Panc1 (cell line): ENCODE measurements around the gene RFTN1. TPM values are rescaled to one million over a fixed set of nuclear protein-coding genes. Genes with fewer than 3 reads are reported as not detected.

Source experiments
- ATAC-seq: fragments of 200-7000 bp; cut with Tn5 transposase; 2 replicates; pipeline ENCODE4 v1.9.1; 2020; ENCODE audit warnings: mild to moderate bottlenecking, moderate library complexity
- BruUV-seq: library from RNA; stranded (reverse); fragments of 400-500 nt; replicated peaks from 2 replicates; lab custom pipeline; 2021; lab: Mats Ljungman, UMichigan
- CTCF ChIA-PET: fragments of 300-600 bp; sonication (Branson Sonifier 250); formaldehyde crosslinking; loops from one replicate; lab custom pipeline; 2022; ENCODE audit warnings: antibody characterized with exemption; lab: Charles Lee
- POLR2A ChIA-PET: fragments of 300-600 bp; sonication (Branson Sonifier 250); formaldehyde crosslinking; loops from one replicate; lab custom pipeline; 2022; ENCODE audit warnings: antibody characterized with exemption; lab: Charles Lee
- DNase-seq: peaks from one replicate; pipeline ENCODE4 v3.0.0-alpha.2; 2010; ENCODE audit warnings: low read depth, low spot score
- H3K27ac ChIP-seq: 2 replicates; pipeline ENCODE4 v1.5.1; 2011; ENCODE audit warnings: mild to moderate bottlenecking, low read length, inconsistent platforms
- H3K27me3 ChIP-seq: fragments of 200-500 bp; sonication (Bioruptor generic); 2 replicates; pipeline ENCODE4 v1.6.0; 2014; ENCODE audit warnings: low read length, inconsistent platforms; ENCODE audit not compliant: control insufficient read depth, insufficient read depth
- H3K36me3 ChIP-seq: fragments of 200-500 bp; sonication (Bioruptor generic); 2 replicates; pipeline ENCODE4 v1.5.1; 2014; ENCODE audit warnings: inconsistent platforms, mild to moderate bottlenecking, low read length, moderate library complexity; ENCODE audit not compliant: control insufficient read depth, insufficient read depth
- H3K4me1 ChIP-seq: 2 replicates; pipeline ENCODE4 v1.5.1; 2011; ENCODE audit warnings: inconsistent platforms, mild to moderate bottlenecking, low read length, moderate library complexity; ENCODE audit not compliant: control insufficient read depth, insufficient read depth
- H3K4me3 ChIP-seq, 2 experiments: 2 replicates each; pipeline ENCODE4 v1.5.1; 2011 to 2012; ENCODE audit warnings: low read depth in 2 of 2, low read length in 2 of 2, mild to moderate bottlenecking in 2 of 2, inconsistent platforms in 1 of 2, moderate library complexity in 1 of 2
- H3K9me3 ChIP-seq: fragments of 200-500 bp; sonication (Bioruptor generic); 2 replicates; pipeline ENCODE4 v1.5.1; 2014; ENCODE audit warnings: low read depth, mild to moderate bottlenecking, inconsistent platforms, low read length, moderate library complexity; ENCODE audit not compliant: control insufficient read depth, insufficient read depth
- POLR2AphosphoS5 ChIP-seq: IDR thresholded peaks from 2 replicates; pipeline ENCODE4 v1.6.1; 2012; ENCODE audit warnings: mild to moderate bottlenecking, low read depth, low read length, moderate library complexity
- SIN3A ChIP-seq: IDR thresholded peaks from 2 replicates; pipeline ENCODE4 v1.6.1; 2012; ENCODE audit warnings: low read depth, mild to moderate bottlenecking, low read length, moderate library complexity, borderline replicate concordance; ENCODE audit not compliant: insufficient read depth
- TCF7L2 ChIP-seq: IDR thresholded peaks from 2 replicates; pipeline ENCODE4 v1.6.1; 2011; ENCODE audit warnings: mild to moderate bottlenecking, low read depth, low read length, inconsistent platforms
- in situ Hi-C: cut with HindIII; loops from 2 replicates; pipeline ENCODE4 v1.10.0; 2016; ENCODE audit warnings: low sequenced_read_pairs, low pct_unique_long_range_greater_than_20kb
- intact Hi-C: fragments of 100-400 bp; cut with micrococcal nuclease; formaldehyde crosslinking; loops from one replicate; pipeline ENCODE4 v1.10.0; 2022; ENCODE audit not compliant: unreplicated experiment
- total RNA-seq: library from RNA; stranded (reverse); gene quantifications from one replicate; pipeline ENCODE4 v1.2.1, GENCODE V29; 2021; ENCODE audit not compliant: unreplicated experiment
- TF ChIP-seq, protein P1 (sequence below): fragments of 450-650 bp; IDR thresholded peaks from 2 replicates; pipeline ENCODE4 v1.5.1; 2017; ENCODE audit warnings: mild to moderate bottlenecking
- TF ChIP-seq, protein P2 (sequence below), 2 experiments: IDR thresholded peaks; 2 replicates each; pipeline ENCODE4 v1.6.1; 2011 to 2012; ENCODE audit warnings: low read depth in 2 of 2, control low read depth in 1 of 2, low read length in 1 of 2, mild to moderate bottlenecking in 1 of 2, moderate library complexity in 1 of 2; ENCODE audit not compliant: insufficient read depth in 1 of 2

The RFTN1 gene
- total RNA-seq, 1 experiment from 2014 or later: 0.90 TPM

DNA sequence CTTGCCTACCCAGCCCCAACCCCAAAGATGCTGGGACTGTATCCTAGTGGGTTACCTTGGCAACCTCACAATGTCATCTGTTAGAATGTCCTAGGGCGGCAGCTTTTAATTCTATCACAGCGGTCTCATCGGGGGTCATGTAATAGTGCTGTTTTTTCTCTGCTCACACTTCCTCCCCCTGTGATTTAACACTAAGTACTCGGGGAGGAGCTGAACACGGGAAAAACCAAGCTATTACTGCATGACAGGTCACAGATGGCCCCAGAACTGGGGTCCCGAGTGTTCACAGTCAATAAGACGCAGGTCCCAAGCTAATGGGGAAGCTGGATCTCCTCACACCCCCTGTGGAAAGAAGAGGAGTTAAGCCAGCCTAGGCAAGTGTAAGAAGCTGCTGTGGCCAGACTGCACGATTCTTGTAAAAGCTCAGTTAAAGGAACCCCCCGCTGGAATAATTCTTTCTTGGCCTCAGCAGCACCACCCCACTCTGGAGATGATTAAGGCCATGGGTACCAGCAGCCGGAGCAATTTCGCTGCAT is 2.5 kb upstream of the RFTN1 start:
- intact Hi-C loops (no loop called here), in situ Hi-C loops (no loop called here)
- ChIA-PET CTCF (interaction anchor here (1.2 kb wide), 1 partner anchor 225 kb away, joined by 3 read pairs; no protein-coding TSS in a partner anchor), POLR2A (no interaction called here)
- H3K4me3 ChIP-seq: no peak overlapping the region
- H3K9me3 ChIP-seq: no peaks in the 10 kb centered on the region
- no peaks in the 10 kb centered on the region; the same call in 1 of the 2 replicates for H3K4me1 ChIP-seq
- H3K27me3 ChIP-seq: peaks cover 5% of the 10 kb centered on the region; the same call in 1 of the 2 replicates
- DNase-seq (no peak), ATAC-seq (no peak)
- no peak overlapping the region for H3K27ac ChIP-seq
- BruUV-seq: no TSS peak
- H3K36me3 ChIP-seq: no peaks in the 10 kb centered on the region
- TF ChIP-seq POLR2AphosphoS5: no peak
- TF ChIP-seq, protein P1, sequence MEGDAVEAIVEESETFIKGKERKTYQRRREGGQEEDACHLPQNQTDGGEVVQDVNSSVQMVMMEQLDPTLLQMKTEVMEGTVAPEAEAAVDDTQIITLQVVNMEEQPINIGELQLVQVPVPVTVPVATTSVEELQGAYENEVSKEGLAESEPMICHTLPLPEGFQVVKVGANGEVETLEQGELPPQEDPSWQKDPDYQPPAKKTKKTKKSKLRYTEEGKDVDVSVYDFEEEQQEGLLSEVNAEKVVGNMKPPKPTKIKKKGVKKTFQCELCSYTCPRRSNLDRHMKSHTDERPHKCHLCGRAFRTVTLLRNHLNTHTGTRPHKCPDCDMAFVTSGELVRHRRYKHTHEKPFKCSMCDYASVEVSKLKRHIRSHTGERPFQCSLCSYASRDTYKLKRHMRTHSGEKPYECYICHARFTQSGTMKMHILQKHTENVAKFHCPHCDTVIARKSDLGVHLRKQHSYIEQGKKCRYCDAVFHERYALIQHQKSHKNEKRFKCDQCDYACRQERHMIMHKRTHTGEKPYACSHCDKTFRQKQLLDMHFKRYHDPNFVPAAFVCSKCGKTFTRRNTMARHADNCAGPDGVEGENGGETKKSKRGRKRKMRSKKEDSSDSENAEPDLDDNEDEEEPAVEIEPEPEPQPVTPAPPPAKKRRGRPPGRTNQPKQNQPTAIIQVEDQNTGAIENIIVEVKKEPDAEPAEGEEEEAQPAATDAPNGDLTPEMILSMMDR: no peak
- TF ChIP-seq, protein P2, sequence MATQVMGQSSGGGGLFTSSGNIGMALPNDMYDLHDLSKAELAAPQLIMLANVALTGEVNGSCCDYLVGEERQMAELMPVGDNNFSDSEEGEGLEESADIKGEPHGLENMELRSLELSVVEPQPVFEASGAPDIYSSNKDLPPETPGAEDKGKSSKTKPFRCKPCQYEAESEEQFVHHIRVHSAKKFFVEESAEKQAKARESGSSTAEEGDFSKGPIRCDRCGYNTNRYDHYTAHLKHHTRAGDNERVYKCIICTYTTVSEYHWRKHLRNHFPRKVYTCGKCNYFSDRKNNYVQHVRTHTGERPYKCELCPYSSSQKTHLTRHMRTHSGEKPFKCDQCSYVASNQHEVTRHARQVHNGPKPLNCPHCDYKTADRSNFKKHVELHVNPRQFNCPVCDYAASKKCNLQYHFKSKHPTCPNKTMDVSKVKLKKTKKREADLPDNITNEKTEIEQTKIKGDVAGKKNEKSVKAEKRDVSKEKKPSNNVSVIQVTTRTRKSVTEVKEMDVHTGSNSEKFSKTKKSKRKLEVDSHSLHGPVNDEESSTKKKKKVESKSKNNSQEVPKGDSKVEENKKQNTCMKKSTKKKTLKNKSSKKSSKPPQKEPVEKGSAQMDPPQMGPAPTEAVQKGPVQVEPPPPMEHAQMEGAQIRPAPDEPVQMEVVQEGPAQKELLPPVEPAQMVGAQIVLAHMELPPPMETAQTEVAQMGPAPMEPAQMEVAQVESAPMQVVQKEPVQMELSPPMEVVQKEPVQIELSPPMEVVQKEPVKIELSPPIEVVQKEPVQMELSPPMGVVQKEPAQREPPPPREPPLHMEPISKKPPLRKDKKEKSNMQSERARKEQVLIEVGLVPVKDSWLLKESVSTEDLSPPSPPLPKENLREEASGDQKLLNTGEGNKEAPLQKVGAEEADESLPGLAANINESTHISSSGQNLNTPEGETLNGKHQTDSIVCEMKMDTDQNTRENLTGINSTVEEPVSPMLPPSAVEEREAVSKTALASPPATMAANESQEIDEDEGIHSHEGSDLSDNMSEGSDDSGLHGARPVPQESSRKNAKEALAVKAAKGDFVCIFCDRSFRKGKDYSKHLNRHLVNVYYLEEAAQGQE (IDR thresholded peaks at IDR 0.05; ENCODE audit: insufficient read depth in 1 of 2, low read depth in 2 of 2, low read length in 1 of 2): no peak
- no peak for TF ChIP-seq SIN3A
- no peak for TF ChIP-seq TCF7L2

DNA sequence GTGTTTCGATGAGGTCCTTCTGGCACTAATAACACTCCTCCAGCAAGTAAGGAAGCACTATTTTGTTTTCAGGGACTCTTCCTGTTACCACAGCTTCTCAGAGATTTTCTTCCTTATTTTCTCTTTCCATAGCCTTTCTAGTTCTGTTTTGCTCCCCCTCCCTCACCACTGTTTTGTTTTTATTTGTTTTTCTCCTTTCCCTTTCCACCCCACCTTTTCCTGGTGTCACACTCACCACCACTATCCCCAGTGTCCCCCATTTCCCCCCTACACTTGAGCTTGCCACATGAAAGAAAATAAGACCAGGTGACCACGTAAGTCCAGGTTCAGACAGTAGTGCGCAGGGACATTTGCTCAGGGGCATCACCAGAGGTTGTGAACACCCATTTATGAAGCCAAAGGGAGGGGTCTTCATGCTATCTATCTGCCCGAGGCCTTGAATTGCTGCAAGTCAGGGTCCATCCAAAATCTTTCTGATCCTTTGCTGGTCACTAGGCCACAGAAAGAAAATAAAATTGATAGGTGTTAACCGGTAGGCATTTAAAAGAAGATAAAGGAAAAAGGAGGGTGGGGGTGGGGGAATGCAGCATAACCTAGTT is 1.4 kb upstream of the RFTN1 start:
- in situ Hi-C loops (no loop called here), intact Hi-C loops (no loop called here)
- TF ChIP-seq TCF7L2 (no peak), SIN3A (no peak), POLR2AphosphoS5 (no peak)
- TF ChIP-seq, protein P2 (IDR thresholded peaks at IDR 0.05; ENCODE audit: insufficient read depth in 1 of 2, low read depth in 2 of 2, low read length in 1 of 2): no peak
- TF ChIP-seq, protein P1: no peak
- ATAC-seq: no peak
- Histone ChIP-seq H3K4me1 (no peaks in the 10 kb centered on the region; the same call in 1 of the 2 replicates), H3K27me3 (peaks cover 5% of the 10 kb centered on the region; the same call in 1 of the 2 replicates), H3K4me3 (no peak overlapping the region), H3K9me3 (no peaks in the 10 kb centered on the region), H3K36me3 (no peaks in the 10 kb centered on the region), H3K27ac (no peak overlapping the region)
- BruUV-seq: no TSS peak
- CTCF ChIA-PET: no interaction called here
- POLR2A ChIA-PET: no interaction called here
- DNase-seq: no peak
